Endothelial cell of umbilical vein (primary cell): ENCODE measurements around the gene SAT2.

Experiments used
- JUN ChIP-seq: IDR thresholded peaks from 2 replicates; pipeline ENCODE4 v1.6.1; 2011; ENCODE audit warnings: borderline replicate concordance, low read depth; ENCODE audit not compliant: insufficient read length, insufficient read depth
- MYC ChIP-seq: IDR thresholded peaks from one replicate; pipeline ENCODE4 v1.6.1; 2011; ENCODE audit warnings: mild to moderate bottlenecking, low read depth, low read length
- TF ChIP-seq, protein P1 (sequence below), 2 donors: IDR thresholded peaks; 1 replicate in 1 of 2; 2 replicates in 1 of 2; pipeline ENCODE4 v1.5.1; 2011; ENCODE audit warnings: low read length in 2 of 2, mild to moderate bottlenecking in 2 of 2, moderate library complexity in 2 of 2, control low read depth in 1 of 2, inconsistent platforms in 1 of 2, low read depth in 1 of 2; ENCODE audit not compliant: insufficient read depth in 1 of 2; ENCODE audit errors: extremely low read depth in 1 of 2
- TF ChIP-seq, protein P2 (sequence below): IDR thresholded peaks from 2 replicates; pipeline ENCODE4 v1.6.1; 2011; ENCODE audit not compliant: insufficient read depth, insufficient read length

DNA sequence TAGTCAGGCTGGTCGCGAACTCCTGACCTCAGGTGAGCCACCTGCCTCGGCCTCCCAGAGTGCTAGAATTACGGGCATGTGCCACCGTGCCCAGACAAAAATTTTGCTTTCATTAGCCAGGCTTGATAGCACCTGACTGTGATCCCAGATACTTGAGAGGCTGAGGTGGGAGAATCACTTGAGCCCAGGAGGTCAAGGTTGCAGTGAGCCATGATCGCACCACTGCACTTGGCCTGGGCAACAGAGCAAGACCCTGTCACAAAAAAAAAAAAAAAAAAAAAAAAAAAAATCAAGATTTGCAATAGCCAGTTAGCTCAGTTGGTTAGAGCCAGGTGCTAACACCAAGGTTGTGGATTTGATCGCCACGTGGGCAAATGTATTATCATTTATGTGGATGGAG, 6.8 kb downstream of the SAT2 start:
- TF ChIP-seq, protein P1, sequence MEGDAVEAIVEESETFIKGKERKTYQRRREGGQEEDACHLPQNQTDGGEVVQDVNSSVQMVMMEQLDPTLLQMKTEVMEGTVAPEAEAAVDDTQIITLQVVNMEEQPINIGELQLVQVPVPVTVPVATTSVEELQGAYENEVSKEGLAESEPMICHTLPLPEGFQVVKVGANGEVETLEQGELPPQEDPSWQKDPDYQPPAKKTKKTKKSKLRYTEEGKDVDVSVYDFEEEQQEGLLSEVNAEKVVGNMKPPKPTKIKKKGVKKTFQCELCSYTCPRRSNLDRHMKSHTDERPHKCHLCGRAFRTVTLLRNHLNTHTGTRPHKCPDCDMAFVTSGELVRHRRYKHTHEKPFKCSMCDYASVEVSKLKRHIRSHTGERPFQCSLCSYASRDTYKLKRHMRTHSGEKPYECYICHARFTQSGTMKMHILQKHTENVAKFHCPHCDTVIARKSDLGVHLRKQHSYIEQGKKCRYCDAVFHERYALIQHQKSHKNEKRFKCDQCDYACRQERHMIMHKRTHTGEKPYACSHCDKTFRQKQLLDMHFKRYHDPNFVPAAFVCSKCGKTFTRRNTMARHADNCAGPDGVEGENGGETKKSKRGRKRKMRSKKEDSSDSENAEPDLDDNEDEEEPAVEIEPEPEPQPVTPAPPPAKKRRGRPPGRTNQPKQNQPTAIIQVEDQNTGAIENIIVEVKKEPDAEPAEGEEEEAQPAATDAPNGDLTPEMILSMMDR (IDR thresholded peaks at IDR 0.05; ENCODE audit: extremely low read depth in 1 of 2, insufficient read depth in 1 of 2, low read depth in 1 of 2, low read length in 2 of 2), result no peak
- no peak for TF ChIP-seq JUN
- TF ChIP-seq MYC, result no peak
- TF ChIP-seq, protein P2, sequence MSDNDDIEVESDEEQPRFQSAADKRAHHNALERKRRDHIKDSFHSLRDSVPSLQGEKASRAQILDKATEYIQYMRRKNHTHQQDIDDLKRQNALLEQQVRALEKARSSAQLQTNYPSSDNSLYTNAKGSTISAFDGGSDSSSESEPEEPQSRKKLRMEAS, result no peak
